Endothelial cell of umbilical vein (primary cell): Measurements from ENCODE around the gene ZFP42.

Source experiments
- EZH2 ChIP-seq: IDR thresholded peaks from 2 replicates; pipeline ENCODE4 v1.6.1; 2012; ENCODE audit warnings: borderline replicate concordance, low read depth, mild to moderate bottlenecking, moderate library complexity, low read length, inconsistent platforms; ENCODE audit not compliant: severe bottlenecking
- FOS ChIP-seq: IDR thresholded peaks from 2 replicates; pipeline ENCODE4 v1.6.1; 2011; ENCODE audit warnings: mild to moderate bottlenecking, low read length, moderate library complexity, borderline replicate concordance; ENCODE audit not compliant: insufficient read depth
- JUN ChIP-seq: IDR thresholded peaks from 2 replicates; pipeline ENCODE4 v1.6.1; 2011; ENCODE audit warnings: borderline replicate concordance, low read depth; ENCODE audit not compliant: insufficient read length, insufficient read depth
- MYC ChIP-seq: IDR thresholded peaks from one replicate; pipeline ENCODE4 v1.6.1; 2011; ENCODE audit warnings: mild to moderate bottlenecking, low read depth, low read length
- POLR2A ChIP-seq: IDR thresholded peaks from 2 replicates; pipeline ENCODE4 v1.6.1; 2012; ENCODE audit warnings: low read depth, mild to moderate bottlenecking, control low read depth, low read length
- POLR2AphosphoS5 ChIP-seq: IDR thresholded peaks from 2 replicates; pipeline ENCODE4 v1.6.1; 2012; ENCODE audit warnings: low read depth, mild to moderate bottlenecking, control low read depth, low read length, moderate library complexity; ENCODE audit not compliant: insufficient read depth
- TF ChIP-seq, protein P1 (sequence below), 2 donors: IDR thresholded peaks; 1 replicate in 1 of 2; 2 replicates in 1 of 2; pipeline ENCODE4 v1.5.1; 2011; ENCODE audit warnings: low read length in 2 of 2, mild to moderate bottlenecking in 2 of 2, moderate library complexity in 2 of 2, control low read depth in 1 of 2, inconsistent platforms in 1 of 2, low read depth in 1 of 2; ENCODE audit not compliant: insufficient read depth in 1 of 2; ENCODE audit errors: extremely low read depth in 1 of 2
- TF ChIP-seq, protein P2 (sequence below): IDR thresholded peaks from 2 replicates; pipeline ENCODE4 v1.6.1; 2011; ENCODE audit not compliant: insufficient read depth, insufficient read length

DNA sequence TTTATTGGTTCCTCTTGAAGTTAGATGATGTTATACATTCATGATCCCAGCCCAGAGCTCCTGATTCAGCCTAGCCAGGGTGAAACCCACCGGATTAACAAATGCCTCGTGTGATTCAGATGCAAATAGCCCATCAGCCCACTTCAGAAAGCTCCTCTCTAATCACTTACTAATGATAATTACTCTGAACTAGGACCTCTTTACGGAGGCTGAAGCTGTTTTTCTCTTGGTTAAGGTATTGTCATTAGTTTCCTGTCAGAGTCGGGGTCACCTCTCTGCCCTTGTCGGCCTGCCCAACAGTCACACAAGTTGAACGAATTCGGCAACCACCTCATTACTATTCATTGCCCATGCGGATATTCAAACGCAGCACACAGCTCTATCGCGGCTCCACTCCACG is 36.6 kb downstream of the ZFP42 start:
- TF ChIP-seq, protein P1, sequence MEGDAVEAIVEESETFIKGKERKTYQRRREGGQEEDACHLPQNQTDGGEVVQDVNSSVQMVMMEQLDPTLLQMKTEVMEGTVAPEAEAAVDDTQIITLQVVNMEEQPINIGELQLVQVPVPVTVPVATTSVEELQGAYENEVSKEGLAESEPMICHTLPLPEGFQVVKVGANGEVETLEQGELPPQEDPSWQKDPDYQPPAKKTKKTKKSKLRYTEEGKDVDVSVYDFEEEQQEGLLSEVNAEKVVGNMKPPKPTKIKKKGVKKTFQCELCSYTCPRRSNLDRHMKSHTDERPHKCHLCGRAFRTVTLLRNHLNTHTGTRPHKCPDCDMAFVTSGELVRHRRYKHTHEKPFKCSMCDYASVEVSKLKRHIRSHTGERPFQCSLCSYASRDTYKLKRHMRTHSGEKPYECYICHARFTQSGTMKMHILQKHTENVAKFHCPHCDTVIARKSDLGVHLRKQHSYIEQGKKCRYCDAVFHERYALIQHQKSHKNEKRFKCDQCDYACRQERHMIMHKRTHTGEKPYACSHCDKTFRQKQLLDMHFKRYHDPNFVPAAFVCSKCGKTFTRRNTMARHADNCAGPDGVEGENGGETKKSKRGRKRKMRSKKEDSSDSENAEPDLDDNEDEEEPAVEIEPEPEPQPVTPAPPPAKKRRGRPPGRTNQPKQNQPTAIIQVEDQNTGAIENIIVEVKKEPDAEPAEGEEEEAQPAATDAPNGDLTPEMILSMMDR (IDR thresholded peaks at IDR 0.05; ENCODE audit: extremely low read depth in 1 of 2, insufficient read depth in 1 of 2, low read depth in 1 of 2, low read length in 2 of 2), result no peak
- TF ChIP-seq, protein P2, sequence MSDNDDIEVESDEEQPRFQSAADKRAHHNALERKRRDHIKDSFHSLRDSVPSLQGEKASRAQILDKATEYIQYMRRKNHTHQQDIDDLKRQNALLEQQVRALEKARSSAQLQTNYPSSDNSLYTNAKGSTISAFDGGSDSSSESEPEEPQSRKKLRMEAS, result no peak
- TF ChIP-seq POLR2A (no peak), FOS (no peak), EZH2 (no peak), POLR2AphosphoS5 (no peak), MYC (no peak), JUN (no peak)
